Astrocyte (in vitro differentiated cells and primary cell): ENCODE results near the gene WDR1. TPM values are rescaled to one million over a fixed set of nuclear protein-coding genes. Genes with fewer than 3 reads are reported as not detected.

Source experiments
- DNase-seq: peaks from one replicate; pipeline ENCODE4 v3.0.0-alpha.2; 2010; ENCODE audit warnings: low read depth
- FAIRE-seq: peaks from 2 replicates; lab custom pipeline; 2011; peaks lifted over from hg19 to GRCh38; lab: Jason Lieb, UNC
- H2AFZ ChIP-seq: 2 replicates; pipeline ENCODE4 v1.6.0; 2012; ENCODE audit warnings: low read depth, low read length, inconsistent platforms
- H3K27ac ChIP-seq: 2 replicates; pipeline ENCODE4 v1.5.1; 2011; ENCODE audit warnings: low read depth, low read length, inconsistent platforms
- H3K27me3 ChIP-seq: 2 replicates; pipeline ENCODE4 v1.6.0; 2011; ENCODE audit warnings: low read length, inconsistent platforms; ENCODE audit not compliant: insufficient read depth
- H3K36me3 ChIP-seq: 2 replicates; pipeline ENCODE4 v1.5.1; 2011; ENCODE audit warnings: low read length, inconsistent platforms; ENCODE audit not compliant: insufficient read depth
- H3K4me1 ChIP-seq: 2 replicates; pipeline ENCODE4 v1.5.1; 2011; ENCODE audit warnings: low read length, inconsistent platforms; ENCODE audit not compliant: insufficient read depth
- H3K4me2 ChIP-seq: 2 replicates; pipeline ENCODE4 v1.6.0; 2012; ENCODE audit warnings: low read length, inconsistent platforms
- H3K4me3 ChIP-seq: 2 replicates; pipeline ENCODE4 v1.5.1; 2011; ENCODE audit warnings: low read depth, mild to moderate bottlenecking, low read length, inconsistent platforms; ENCODE audit not compliant: insufficient read depth
- H3K79me2 ChIP-seq: 2 replicates; pipeline ENCODE4 v1.6.0; 2012; ENCODE audit warnings: mild to moderate bottlenecking, low read length, inconsistent platforms; ENCODE audit not compliant: insufficient read depth
- H3K9ac ChIP-seq: 2 replicates; pipeline ENCODE4 v1.6.0; 2012; ENCODE audit warnings: mild to moderate bottlenecking, low read length, inconsistent platforms
- H3K9me3 ChIP-seq: 2 replicates; pipeline ENCODE4 v1.5.1; 2012; ENCODE audit warnings: low read depth, mild to moderate bottlenecking, low read length, inconsistent platforms; ENCODE audit not compliant: insufficient read depth
- H4K20me1 ChIP-seq: 2 replicates; pipeline ENCODE4 v1.6.0; 2012; ENCODE audit warnings: low read length, inconsistent platforms; ENCODE audit not compliant: insufficient read depth
- H3K27ac Mint-ChIP-seq: one replicate; pipeline ENCODE4 v1.8.0; 2021; ENCODE audit warnings: mild to moderate bottlenecking, mixed read lengths; ENCODE audit not compliant: unreplicated experiment
- H3K27me3 Mint-ChIP-seq: one replicate; pipeline ENCODE4 v1.8.0; 2021; ENCODE audit warnings: low read depth, mixed read lengths; ENCODE audit not compliant: unreplicated experiment
- H3K36me3 Mint-ChIP-seq: one replicate; pipeline ENCODE4 v1.8.0; 2021; ENCODE audit warnings: low read depth, mixed read lengths; ENCODE audit not compliant: unreplicated experiment
- H3K4me1 Mint-ChIP-seq: one replicate; pipeline ENCODE4 v1.8.0; 2021; ENCODE audit warnings: low read depth, mixed read lengths; ENCODE audit not compliant: unreplicated experiment
- H3K4me3 Mint-ChIP-seq: one replicate; pipeline ENCODE4 v1.8.0; 2021; ENCODE audit warnings: mild to moderate bottlenecking, moderate library complexity, mixed read lengths; ENCODE audit not compliant: unreplicated experiment
- H3K9me3 Mint-ChIP-seq: one replicate; pipeline ENCODE4 v1.8.0; 2021; ENCODE audit warnings: mild to moderate bottlenecking, mixed read lengths; ENCODE audit not compliant: unreplicated experiment
- EZH2 ChIP-seq: IDR thresholded peaks from 2 replicates; pipeline ENCODE4 v1.6.1; 2012; ENCODE audit warnings: mild to moderate bottlenecking, low read length, inconsistent platforms; ENCODE audit not compliant: insufficient read depth
- total RNA-seq: library from RNA; stranded (reverse); gene quantifications from 2 replicates; pipeline ENCODE4 v1.2.1, GENCODE V29; 2021
- TF ChIP-seq, protein P1 (sequence below): IDR thresholded peaks from 2 replicates; pipeline ENCODE4 v1.5.1; 2011; ENCODE audit warnings: low read depth, mild to moderate bottlenecking, inconsistent platforms, low read length, moderate library complexity; ENCODE audit not compliant: insufficient read depth

The WDR1 gene
- total RNA-seq, 1 donor from 2014 or later = 620 TPM

DNA sequence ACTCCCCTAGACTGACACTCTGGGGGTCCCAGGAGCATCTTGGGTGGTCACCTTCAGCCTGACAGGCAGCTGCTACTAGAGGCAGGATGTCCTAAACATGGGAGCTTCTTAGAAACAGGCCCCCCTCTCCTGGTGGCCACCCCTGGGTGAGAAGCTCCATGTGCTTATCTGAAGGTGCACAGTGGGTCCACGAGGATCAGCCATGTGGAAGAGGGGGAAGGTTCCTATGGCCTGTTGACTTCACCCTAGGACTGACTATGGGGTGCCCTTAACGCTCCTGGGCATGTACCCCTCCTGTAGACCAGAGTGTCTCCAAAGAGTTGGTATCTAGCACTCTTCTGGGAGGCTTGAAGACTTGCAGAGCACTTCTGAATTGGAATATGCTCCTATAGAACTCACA is 22.9 kb upstream of the WDR1 start:
- no peaks in the 10 kb centered on the region for H3K36me3 Mint-ChIP-seq
- Histone ChIP-seq H3K27me3 (no peaks in the 10 kb centered on the region), H3K27ac (no peak overlapping the region), H3K36me3 (no peaks in the 10 kb centered on the region), H3K4me1 (no peaks in the 10 kb centered on the region), H3K79me2 (no peaks in the 10 kb centered on the region), H3K9me3 (peaks cover 2% of the 10 kb centered on the region), H3K4me3 (no peak overlapping the region), H3K4me2 (no peak overlapping the region), H2AFZ (no peak overlapping the region), H4K20me1 (no peaks in the 10 kb centered on the region), H3K9ac (no peak overlapping the region)
- H3K9me3 Mint-ChIP-seq = peaks cover 12% of the 10 kb centered on the region
- FAIRE-seq = no peak
- peaks cover 45% of the 10 kb centered on the region for H3K27me3 Mint-ChIP-seq
- DNase-seq = no peak
- no peaks in the 10 kb centered on the region for H3K4me1 Mint-ChIP-seq
- no peak overlapping the region for H3K27ac Mint-ChIP-seq
- H3K4me3 Mint-ChIP-seq = no peak overlapping the region
- TF ChIP-seq EZH2 = no peak

DNA sequence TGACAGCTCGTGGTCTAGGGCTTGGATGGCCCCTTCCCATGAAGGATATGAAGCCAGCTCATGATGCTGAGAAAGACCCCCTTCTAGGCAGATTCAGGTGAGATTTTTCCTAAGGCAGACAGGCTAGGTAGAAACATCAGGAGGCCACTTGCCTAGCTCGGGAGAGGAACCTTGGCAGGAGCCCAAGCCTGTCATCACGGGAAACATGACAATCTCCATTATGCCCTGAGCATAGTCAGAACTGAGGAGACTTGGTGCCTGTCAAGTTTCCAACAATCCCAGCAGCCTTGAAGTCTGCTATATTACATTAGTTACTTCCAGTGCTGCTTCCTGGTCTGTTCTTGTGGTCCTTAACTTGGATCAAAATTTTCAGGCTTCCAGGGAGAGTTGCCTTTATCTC is 18.7 kb upstream of the WDR1 start:
- Histone ChIP-seq H3K27ac (no peak overlapping the region), H3K4me3 (no peak overlapping the region), H3K9me3 (peaks cover 2% of the 10 kb centered on the region), H3K4me1 (no peaks in the 10 kb centered on the region), H3K4me2 (no peak overlapping the region), H3K36me3 (no peaks in the 10 kb centered on the region), H3K9ac (no peak overlapping the region), H4K20me1 (no peaks in the 10 kb centered on the region), H2AFZ (no peak overlapping the region), H3K27me3 (no peaks in the 10 kb centered on the region), H3K79me2 (no peaks in the 10 kb centered on the region)
- H3K27me3 Mint-ChIP-seq = peaks cover 40% of the 10 kb centered on the region
- DNase-seq = no peak
- TF ChIP-seq, protein P1, sequence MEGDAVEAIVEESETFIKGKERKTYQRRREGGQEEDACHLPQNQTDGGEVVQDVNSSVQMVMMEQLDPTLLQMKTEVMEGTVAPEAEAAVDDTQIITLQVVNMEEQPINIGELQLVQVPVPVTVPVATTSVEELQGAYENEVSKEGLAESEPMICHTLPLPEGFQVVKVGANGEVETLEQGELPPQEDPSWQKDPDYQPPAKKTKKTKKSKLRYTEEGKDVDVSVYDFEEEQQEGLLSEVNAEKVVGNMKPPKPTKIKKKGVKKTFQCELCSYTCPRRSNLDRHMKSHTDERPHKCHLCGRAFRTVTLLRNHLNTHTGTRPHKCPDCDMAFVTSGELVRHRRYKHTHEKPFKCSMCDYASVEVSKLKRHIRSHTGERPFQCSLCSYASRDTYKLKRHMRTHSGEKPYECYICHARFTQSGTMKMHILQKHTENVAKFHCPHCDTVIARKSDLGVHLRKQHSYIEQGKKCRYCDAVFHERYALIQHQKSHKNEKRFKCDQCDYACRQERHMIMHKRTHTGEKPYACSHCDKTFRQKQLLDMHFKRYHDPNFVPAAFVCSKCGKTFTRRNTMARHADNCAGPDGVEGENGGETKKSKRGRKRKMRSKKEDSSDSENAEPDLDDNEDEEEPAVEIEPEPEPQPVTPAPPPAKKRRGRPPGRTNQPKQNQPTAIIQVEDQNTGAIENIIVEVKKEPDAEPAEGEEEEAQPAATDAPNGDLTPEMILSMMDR = no peak
- no peak overlapping the region for H3K27ac Mint-ChIP-seq
- FAIRE-seq = no peak
- H3K9me3 Mint-ChIP-seq = peaks cover 18% of the 10 kb centered on the region
- H3K36me3 Mint-ChIP-seq = no peaks in the 10 kb centered on the region
- no peaks in the 10 kb centered on the region for H3K4me1 Mint-ChIP-seq
- H3K4me3 Mint-ChIP-seq = no peak overlapping the region

DNA sequence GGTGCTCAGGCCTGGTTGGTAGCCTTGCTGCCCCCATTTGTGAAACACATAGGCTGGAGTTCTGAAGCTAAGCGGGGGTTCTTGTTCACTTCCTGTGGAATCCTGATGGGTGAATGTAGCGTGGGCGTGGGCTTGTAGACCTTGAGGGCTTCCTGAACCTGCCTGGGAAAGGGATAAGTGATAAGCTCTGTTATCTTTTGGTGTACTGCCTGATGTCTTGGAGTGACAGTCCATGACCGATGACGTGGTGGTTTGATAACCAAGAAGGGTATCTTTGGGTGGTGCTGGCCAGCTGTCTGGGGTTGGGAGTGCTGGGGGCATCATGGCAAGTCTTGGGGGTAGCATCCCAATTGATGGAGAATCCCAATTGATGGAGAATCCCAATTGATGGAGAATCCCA is 17.5 kb upstream of the WDR1 start:
- no peaks in the 10 kb centered on the region for H3K4me1 Mint-ChIP-seq
- peaks cover 45% of the 10 kb centered on the region for H3K27me3 Mint-ChIP-seq
- no peaks in the 10 kb centered on the region for H3K27me3 ChIP-seq
- H3K9ac ChIP-seq = no peak overlapping the region
- peaks cover 2% of the 10 kb centered on the region for H3K9me3 ChIP-seq
- H3K9me3 Mint-ChIP-seq = peaks cover 17% of the 10 kb centered on the region
- FAIRE-seq = no peak
- no peak overlapping the region for H3K4me3 ChIP-seq
- H3K27ac ChIP-seq = no peak overlapping the region
- H3K36me3 ChIP-seq = no peaks in the 10 kb centered on the region
- no peaks in the 10 kb centered on the region for H3K79me2 ChIP-seq
- TF ChIP-seq, protein P1 = no peak
- no peak for TF ChIP-seq EZH2
- no peak overlapping the region for H2AFZ ChIP-seq
- no peak overlapping the region for H3K4me3 Mint-ChIP-seq
- H3K36me3 Mint-ChIP-seq = no peaks in the 10 kb centered on the region
- no peak for DNase-seq
- no peak overlapping the region for H3K27ac Mint-ChIP-seq
- H3K4me2 ChIP-seq = no peak overlapping the region
- no peaks in the 10 kb centered on the region for H3K4me1 ChIP-seq
- no peaks in the 10 kb centered on the region for H4K20me1 ChIP-seq
